Ishikawa (cell line): ENCODE results near the gene CACNA1A.

Experiments
- CEBPB ChIP-seq: IDR thresholded peaks from 2 replicates; pipeline ENCODE4 v1.6.1; 2012
- EP300 ChIP-seq: IDR thresholded peaks from 2 replicates; pipeline ENCODE4 v1.6.1; 2012; ENCODE audit warnings: borderline replicate concordance
- FOXM1 ChIP-seq: IDR thresholded peaks from 2 replicates; pipeline ENCODE4 v1.6.1; 2012; ENCODE audit warnings: low read depth, borderline replicate concordance
- RAD21 ChIP-seq: IDR thresholded peaks from 2 replicates; pipeline ENCODE4 v1.6.1; 2012; ENCODE audit warnings: low read depth
- TF ChIP-seq, protein P1 (sequence below): IDR thresholded peaks from 2 replicates; pipeline ENCODE4 v1.6.1; 2012

DNA sequence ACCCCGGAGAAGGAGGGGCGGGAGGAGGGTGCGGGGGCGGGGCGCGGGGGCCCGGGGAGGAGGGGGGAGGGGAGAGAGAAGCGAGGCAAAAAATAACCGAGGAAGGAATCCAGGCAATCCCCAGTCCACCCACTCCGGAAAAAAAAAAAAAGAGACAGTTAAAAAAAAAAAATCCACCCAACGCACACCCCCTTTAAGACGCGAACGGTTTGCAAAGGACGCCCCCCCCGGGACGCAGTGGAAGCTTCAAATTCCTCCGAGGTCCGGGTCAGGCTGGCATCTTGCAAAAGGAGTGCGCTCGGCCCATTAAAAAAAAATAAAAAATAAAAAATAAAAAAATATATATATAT is at the start of gene CACNA1A:
- TF ChIP-seq FOXM1 (no peak), EP300 (no peak), RAD21 (no peak), CEBPB (no peak)
- TF ChIP-seq, protein P1, sequence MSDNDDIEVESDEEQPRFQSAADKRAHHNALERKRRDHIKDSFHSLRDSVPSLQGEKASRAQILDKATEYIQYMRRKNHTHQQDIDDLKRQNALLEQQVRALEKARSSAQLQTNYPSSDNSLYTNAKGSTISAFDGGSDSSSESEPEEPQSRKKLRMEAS, result no peak
